Neural progenitor cell (in vitro differentiated cells): ENCODE measurements around the gene OGDHL.

Source experiments
- EZH2 ChIP-seq: fragments of 200-600 bp; sonication (generic); IDR thresholded peaks from 2 replicates; pipeline ENCODE4 v1.6.1; 2017; ENCODE audit warnings: antibody characterized with exemption, mild to moderate bottlenecking, moderate library complexity
- EZH2phosphoT487 ChIP-seq: fragments of 200-600 bp; sonication (generic); IDR thresholded peaks from 2 replicates; pipeline ENCODE4 v1.6.1; 2017; ENCODE audit warnings: antibody characterized with exemption
- TF ChIP-seq, protein P1 (sequence below): fragments of 200-600 bp; sonication (generic); IDR thresholded peaks from 2 replicates; pipeline ENCODE4 v1.5.1; 2017; ENCODE audit warnings: antibody characterized with exemption, mild to moderate bottlenecking

DNA sequence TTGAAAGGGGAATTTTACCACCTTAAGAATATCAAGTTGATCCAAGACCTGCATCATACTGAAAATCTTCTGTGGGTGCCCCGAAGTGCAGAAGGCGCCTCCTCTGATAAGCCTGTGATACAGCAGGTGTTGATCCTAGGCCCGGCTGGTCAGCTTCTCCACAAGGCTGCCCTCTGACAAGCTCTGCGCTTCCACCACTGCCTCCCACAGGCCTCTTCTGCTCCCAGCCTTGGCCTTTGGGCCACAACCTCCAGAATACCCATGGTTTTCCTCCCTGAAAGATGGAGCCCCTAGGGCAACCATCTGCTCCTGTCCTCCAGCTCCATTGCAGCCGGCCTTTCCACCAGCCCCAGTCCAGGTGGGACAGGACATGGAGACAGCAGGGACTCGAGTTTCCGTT, 5.6 kb upstream of the OGDHL start:
- TF ChIP-seq, protein P1, sequence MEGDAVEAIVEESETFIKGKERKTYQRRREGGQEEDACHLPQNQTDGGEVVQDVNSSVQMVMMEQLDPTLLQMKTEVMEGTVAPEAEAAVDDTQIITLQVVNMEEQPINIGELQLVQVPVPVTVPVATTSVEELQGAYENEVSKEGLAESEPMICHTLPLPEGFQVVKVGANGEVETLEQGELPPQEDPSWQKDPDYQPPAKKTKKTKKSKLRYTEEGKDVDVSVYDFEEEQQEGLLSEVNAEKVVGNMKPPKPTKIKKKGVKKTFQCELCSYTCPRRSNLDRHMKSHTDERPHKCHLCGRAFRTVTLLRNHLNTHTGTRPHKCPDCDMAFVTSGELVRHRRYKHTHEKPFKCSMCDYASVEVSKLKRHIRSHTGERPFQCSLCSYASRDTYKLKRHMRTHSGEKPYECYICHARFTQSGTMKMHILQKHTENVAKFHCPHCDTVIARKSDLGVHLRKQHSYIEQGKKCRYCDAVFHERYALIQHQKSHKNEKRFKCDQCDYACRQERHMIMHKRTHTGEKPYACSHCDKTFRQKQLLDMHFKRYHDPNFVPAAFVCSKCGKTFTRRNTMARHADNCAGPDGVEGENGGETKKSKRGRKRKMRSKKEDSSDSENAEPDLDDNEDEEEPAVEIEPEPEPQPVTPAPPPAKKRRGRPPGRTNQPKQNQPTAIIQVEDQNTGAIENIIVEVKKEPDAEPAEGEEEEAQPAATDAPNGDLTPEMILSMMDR = no peak
- TF ChIP-seq EZH2 = no peak
- TF ChIP-seq EZH2phosphoT487 = no peak
